Gastroesophageal sphincter (tissue), 2 donors: ENCODE measurements around the gene IFNG.

Source experiments
- POLR2A ChIP-seq, 2 donors: fragments of 450-650 bp; IDR thresholded peaks; one replicate each; pipeline ENCODE4 v1.6.1; 2017; ENCODE audit warnings: antibody characterized with exemption in 2 of 2, mild to moderate bottlenecking in 2 of 2, moderate library complexity in 1 of 2
- POLR2AphosphoS5 ChIP-seq: sonication (generic); formaldehyde crosslinking; IDR thresholded peaks from one replicate; pipeline ENCODE4 v1.6.1; 2017; ENCODE audit warnings: antibody characterized with exemption

DNA sequence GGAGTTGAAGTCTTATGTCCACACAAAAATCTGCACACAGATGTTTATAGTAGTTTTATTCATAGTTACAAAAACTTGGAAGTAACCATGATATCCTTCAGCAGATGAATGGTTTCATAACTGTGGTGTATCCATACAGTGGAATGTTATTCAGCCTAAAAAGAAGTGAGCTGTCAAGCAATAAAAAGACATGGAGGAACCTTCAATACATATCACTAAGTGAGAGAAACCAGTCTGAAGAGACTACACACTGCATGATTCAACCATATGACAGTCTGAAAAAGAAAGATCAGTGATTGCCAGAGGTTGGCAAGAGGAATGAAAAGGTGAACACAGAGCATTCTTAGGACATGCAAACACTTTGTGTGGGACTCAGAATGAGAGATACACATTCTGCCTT is 18.6 kb upstream of the IFNG start:
- no peak for TF ChIP-seq POLR2A (IDR thresholded peaks at IDR 0.05)
- TF ChIP-seq POLR2AphosphoS5: no peak
